HepG2 (cell line): ENCODE data around the gene DRC7. TPM values are rescaled to one million over a fixed set of nuclear protein-coding genes. Genes with fewer than 3 reads are reported as not detected.

Source experiments
- ATAC-seq: fragments of 200-7000 bp; cut with Tn5 transposase; 3 replicates; pipeline ENCODE4 v1.9.1; 2020; ENCODE audit warnings: mild to moderate bottlenecking, moderate library complexity
- BruUV-seq: library from RNA; stranded (reverse); fragments of 400-500 nt; replicated peaks from 2 replicates; lab custom pipeline; 2021; lab: Mats Ljungman, UMichigan
- CTCF ChIA-PET: fragments of 300-600 bp; formaldehyde crosslinking; extraction: SDS; loops from one replicate; lab custom pipeline; 2021; ENCODE audit warnings: low total read pairs, inconsistent platforms, low intra/inter-chr PET ratio; lab: Yijun Ruan, JAX
- POLR2A ChIA-PET: fragments of 350-600 bp; sonication (Branson Sonifier 250); formaldehyde crosslinking; loops from one replicate; lab custom pipeline; 2020; ENCODE audit warnings: antibody characterized with exemption, inconsistent platforms; lab: Yijun Ruan, JAX
- DNase-seq: peaks from one replicate; pipeline ENCODE4 v3.0.0-alpha.2; 2015; ENCODE audit warnings: low spot score
- FAIRE-seq: peaks from 3 replicates; lab custom pipeline; 2011; peaks lifted over from hg19 to GRCh38; lab: Jason Lieb, UNC
- H2AFZ ChIP-seq: one replicate; pipeline ENCODE4 v1.6.1; 2011; ENCODE audit warnings: low read length, inconsistent platforms
- H3K27ac ChIP-seq: fragments of 300-600 bp; 3 replicates; pipeline ENCODE4 v1.8.0; 2011; ENCODE audit warnings: mixed run types, mild to moderate bottlenecking, mixed read lengths, low read length, inconsistent platforms; ENCODE audit not compliant: insufficient read depth; ENCODE audit errors: extremely low read length
- H3K27me3 ChIP-seq, 2 experiments: fragments of 200-600 bp in 1 of 2; 2 replicates in 1 of 2; 3 replicates in 1 of 2; pipeline versions ENCODE4 v1.6.0 to v1.8.0; 2011; ENCODE audit warnings: low read length in 2 of 2, mild to moderate bottlenecking in 2 of 2, moderate library complexity in 2 of 2, inconsistent platforms in 1 of 2; ENCODE audit not compliant: insufficient read depth in 2 of 2, control insufficient read depth in 1 of 2
- H3K36me3 ChIP-seq, 2 experiments: fragments of 200-600 bp in 1 of 2; replicated peaks in 1 of 2; 2 replicates in 1 of 2; 3 replicates in 1 of 2; pipeline versions ENCODE4 v1.5.1 to v1.8.0; 2011; ENCODE audit warnings: low read length in 2 of 2, inconsistent platforms in 1 of 2; ENCODE audit not compliant: insufficient read depth in 2 of 2, control insufficient read depth in 1 of 2
- H3K4me1 ChIP-seq: 2 replicates; pipeline ENCODE4 v1.5.1; 2012; ENCODE audit warnings: low read length, inconsistent platforms; ENCODE audit not compliant: insufficient read depth
- H3K4me2 ChIP-seq: 2 replicates; pipeline ENCODE4 v1.6.0; 2011; ENCODE audit warnings: low read depth, low read length, inconsistent platforms
- H3K4me3 ChIP-seq, 3 experiments: fragments of 200-600 bp in 1 of 3; sonication (generic), shearing (Covaris generic) in 1 of 3; replicated peaks in 1 of 3; 2 replicates each; pipeline ENCODE4 v1.5.1; 2011 to 2016; ENCODE audit warnings: low read length in 3 of 3, inconsistent platforms in 2 of 3, low read depth in 2 of 3, mild to moderate bottlenecking in 2 of 3, control low read depth in 1 of 3, mixed read lengths in 1 of 3; ENCODE audit not compliant: insufficient read depth in 1 of 3
- H3K79me2 ChIP-seq: one replicate; pipeline ENCODE4 v1.6.1; 2011; ENCODE audit warnings: low read length, inconsistent platforms; ENCODE audit not compliant: insufficient read depth
- H3K9ac ChIP-seq: 2 replicates; pipeline ENCODE4 v1.6.0; 2011; ENCODE audit warnings: mild to moderate bottlenecking, low read depth, low read length, inconsistent platforms; ENCODE audit not compliant: insufficient read depth
- H3K9me3 ChIP-seq: 2 replicates; pipeline ENCODE4 v1.5.1; 2012; ENCODE audit warnings: mild to moderate bottlenecking, low read length
- H4K20me1 ChIP-seq: 2 replicates; pipeline ENCODE4 v1.6.0; 2011; ENCODE audit warnings: inconsistent platforms, mild to moderate bottlenecking, low read length, moderate library complexity; ENCODE audit not compliant: insufficient read depth
- ATF1 ChIP-seq: IDR thresholded peaks from 2 replicates; pipeline ENCODE4 v1.6.1; 2016; ENCODE audit warnings: mild to moderate bottlenecking, control low read depth
- PHF20 ChIP-seq: sonication (generic); formaldehyde crosslinking; IDR thresholded peaks from 2 replicates; pipeline ENCODE4 v1.5.0; 2020; ENCODE audit warnings: mild to moderate bottlenecking, missing genetic modification reagents
- POLR2AphosphoS5 ChIP-seq: IDR thresholded peaks from 2 replicates; pipeline ENCODE4 v1.6.1; 2012; ENCODE audit warnings: low read depth, low read length
- SP140L ChIP-seq: sonication (generic); formaldehyde crosslinking; IDR thresholded peaks from 2 replicates; pipeline ENCODE4 v1.4.0; 2020; ENCODE audit warnings: missing genetic modification reagents, borderline replicate concordance
- ZNF17 ChIP-seq: sonication (generic); formaldehyde crosslinking; IDR thresholded peaks from 2 replicates; pipeline ENCODE4 v1.5.0; 2020; ENCODE audit warnings: mild to moderate bottlenecking, missing genetic modification reagents
- ZNF274 ChIP-seq: sonication (generic); formaldehyde crosslinking; IDR thresholded peaks from 2 replicates; pipeline ENCODE4 v1.5.1; 2020; ENCODE audit warnings: mild to moderate bottlenecking, missing genetic modification reagents
- ZNF780A ChIP-seq: sonication (generic); formaldehyde crosslinking; IDR thresholded peaks from 2 replicates; pipeline ENCODE4 v1.8.0; 2022; ENCODE audit warnings: mild to moderate bottlenecking, missing genetic modification reagents, moderate library complexity
- WGBS: methylation state at CpG from one replicate; pipeline ENCODE4 v1.1.6; 2017; ENCODE audit warnings: low lambda C conversion rate; 5-methylcytosine and 5-hydroxymethylcytosine counted together
- in situ Hi-C: cut with HindIII; loops from 2 replicates; pipeline ENCODE4 v1.10.0; 2017; ENCODE audit warnings: low pct_unique_long_range_greater_than_20kb; ENCODE audit not compliant: extremely low pct_ligation_motif_present
- intact Hi-C: fragments of 100-400 bp; cut with micrococcal nuclease; formaldehyde crosslinking; loops from one replicate; pipeline ENCODE4 v1.10.0; 2022; ENCODE audit not compliant: unreplicated experiment
- polyA plus RNA-seq, 8 experiments: library from polyadenylated mRNA; depleted of rRNA in 3 of 8; stranded (reverse) in 7 of 8; unstranded in 1 of 8; fragments of >200 nt; fragmentation: Illumina TruSeq in 4 of 8; extraction: Trizol in 4 of 8; gene quantifications; 2 replicates each; pipeline versions ENCODE4 v1.2.1 to v1.2.3, GENCODE V29; 2011 to 2016; ENCODE audit warnings: low read depth in 4 of 8, missing spikeins in 1 of 8, mixed read lengths in 1 of 8; ENCODE audit not compliant: insufficient read depth in 1 of 8
- total RNA-seq, 5 experiments: library from RNA; depleted of rRNA; stranded (reverse); fragments of >200 nt; fragmentation: Illumina TruSeq; extraction: Trizol; gene quantifications; 2 replicates each; pipeline ENCODE4 v1.2.3, GENCODE V29; 2016; ENCODE audit warnings: low read depth in 1 of 5
- TF ChIP-seq, protein P1 (sequence below), 2 experiments: fragments of 450-650 bp in 1 of 2; sonication (generic) in 1 of 2; formaldehyde crosslinking; IDR thresholded peaks; 2 replicates each; pipeline versions ENCODE4 v1.5.0 to v1.8.0; 2020 to 2022; ENCODE audit warnings: mild to moderate bottlenecking in 1 of 2, missing genetic modification reagents in 1 of 2
- TF ChIP-seq, protein P2 (sequence below): sonication (generic); formaldehyde crosslinking; IDR thresholded peaks from 2 replicates; pipeline ENCODE4 v1.5.0; 2020; ENCODE audit warnings: mild to moderate bottlenecking, missing genetic modification reagents

Gene DRC7
- total and polyA plus RNA-seq, 2 of the 13 experiments (the other 11 are each of a cell fraction or from before 2014, with no cell fraction given), result 2.7 to 3.4 TPM

DNA sequence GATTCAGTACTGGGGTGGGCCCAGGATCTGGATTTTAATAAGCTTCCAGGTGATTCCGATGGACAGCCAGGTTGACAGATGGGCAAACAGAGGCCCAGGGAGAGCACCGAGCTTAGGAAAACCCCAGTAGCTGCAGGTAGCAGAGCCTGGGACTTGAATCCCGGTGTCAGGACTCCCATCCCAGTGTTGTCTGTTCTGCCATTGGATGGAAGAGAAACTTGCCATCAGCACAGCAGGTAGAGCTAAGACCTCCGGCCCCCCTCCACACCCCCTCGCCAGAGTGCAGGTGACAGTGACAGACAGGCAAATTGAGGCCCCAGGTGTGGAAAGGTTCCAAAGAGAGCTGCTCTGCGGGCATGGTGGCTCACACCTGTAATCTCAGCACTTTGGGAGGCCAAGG lies 53.4 kb downstream of the DRC7 start:
- H3K27me3 ChIP-seq, result no peaks in the 10 kb centered on the region
- CTCF ChIA-PET, result no interaction called here
- intact Hi-C loops, result no loop called here
- 92% methylated on average over 2 of the region's 6 CpGs for WGBS
- H3K9ac ChIP-seq, result no peak overlapping the region
- no peak overlapping the region for H3K27ac ChIP-seq
- no peaks in the 10 kb centered on the region for H4K20me1 ChIP-seq
- no peak overlapping the region for H3K4me3 ChIP-seq
- FAIRE-seq (no peak), ATAC-seq (no peak), DNase-seq (no peak)
- no peak overlapping the region for H2AFZ ChIP-seq
- POLR2A ChIA-PET, result interaction anchor here (1.0 kb wide), 1 partner anchor 13 kb away, joined by 5 read pairs; the partner anchor contains the start of gene KATNB1
- peaks cover 15 to 23% of the 10 kb centered on the region in 2 experiments; a peak in 3 of 5 replicates for H3K36me3 ChIP-seq
- H3K79me2 ChIP-seq, result no peaks in the 10 kb centered on the region
- in situ Hi-C loops, result no loop called here
- H3K9me3 ChIP-seq, result no peaks in the 10 kb centered on the region
- no peak for TF ChIP-seq ZNF17
- no peak for TF ChIP-seq POLR2AphosphoS5
- no peak for TF ChIP-seq SP140L
- TF ChIP-seq PHF20 (CRISPR knock-in tag), result no peak
- TF ChIP-seq, protein P1, sequence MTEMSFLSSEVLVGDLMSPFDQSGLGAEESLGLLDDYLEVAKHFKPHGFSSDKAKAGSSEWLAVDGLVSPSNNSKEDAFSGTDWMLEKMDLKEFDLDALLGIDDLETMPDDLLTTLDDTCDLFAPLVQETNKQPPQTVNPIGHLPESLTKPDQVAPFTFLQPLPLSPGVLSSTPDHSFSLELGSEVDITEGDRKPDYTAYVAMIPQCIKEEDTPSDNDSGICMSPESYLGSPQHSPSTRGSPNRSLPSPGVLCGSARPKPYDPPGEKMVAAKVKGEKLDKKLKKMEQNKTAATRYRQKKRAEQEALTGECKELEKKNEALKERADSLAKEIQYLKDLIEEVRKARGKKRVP (CRISPR knock-in tag; IDR thresholded peaks at IDR 0.05), result no peak
- TF ChIP-seq, protein P2, sequence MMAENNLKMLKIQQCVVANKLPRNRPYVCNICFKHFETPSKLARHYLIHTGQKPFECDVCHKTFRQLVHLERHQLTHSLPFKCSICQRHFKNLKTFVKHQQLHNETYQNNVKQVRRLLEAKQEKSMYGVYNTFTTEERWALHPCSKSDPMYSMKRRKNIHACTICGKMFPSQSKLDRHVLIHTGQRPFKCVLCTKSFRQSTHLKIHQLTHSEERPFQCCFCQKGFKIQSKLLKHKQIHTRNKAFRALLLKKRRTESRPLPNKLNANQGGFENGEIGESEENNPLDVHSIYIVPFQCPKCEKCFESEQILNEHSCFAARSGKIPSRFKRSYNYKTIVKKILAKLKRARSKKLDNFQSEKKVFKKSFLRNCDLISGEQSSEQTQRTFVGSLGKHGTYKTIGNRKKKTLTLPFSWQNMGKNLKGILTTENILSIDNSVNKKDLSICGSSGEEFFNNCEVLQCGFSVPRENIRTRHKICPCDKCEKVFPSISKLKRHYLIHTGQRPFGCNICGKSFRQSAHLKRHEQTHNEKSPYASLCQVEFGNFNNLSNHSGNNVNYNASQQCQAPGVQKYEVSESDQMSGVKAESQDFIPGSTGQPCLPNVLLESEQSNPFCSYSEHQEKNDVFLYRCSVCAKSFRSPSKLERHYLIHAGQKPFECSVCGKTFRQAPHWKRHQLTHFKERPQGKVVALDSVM, result no peak
- no peak for TF ChIP-seq ATF1 (CRISPR knock-in tag)
- no peak for TF ChIP-seq ZNF274 (CRISPR knock-in tag)
- no peak for TF ChIP-seq ZNF780A (CRISPR knock-in tag)
- no peaks in the 10 kb centered on the region for H3K4me1 ChIP-seq
- no peak overlapping the region for H3K4me2 ChIP-seq
- no TSS peak for BruUV-seq
